Parathyroid adenoma (tissue), 2 donors: ENCODE measurements around the gene AGAP3.

Experiments used
- H2AFZ ChIP-seq: fragments of 300-600 bp; sonication (generic); one replicate; pipeline ENCODE4 v1.7.0; 2017; ENCODE audit warnings: antibody characterized with exemption, mild to moderate bottlenecking
- H3K27ac ChIP-seq: fragments of 300-600 bp; sonication (generic); one replicate; pipeline ENCODE4 v1.7.0; 2017
- H3K27me3 ChIP-seq: fragments of 300-600 bp; sonication (generic); one replicate; pipeline ENCODE4 v1.7.0; 2017; ENCODE audit warnings: low read length; ENCODE audit not compliant: control insufficient read depth, insufficient read depth
- H3K36me3 ChIP-seq: fragments of 300-600 bp; sonication (generic); one replicate; pipeline ENCODE4 v1.7.0; 2017; ENCODE audit warnings: low read length; ENCODE audit not compliant: control insufficient read depth, insufficient read depth
- H3K4me1 ChIP-seq: fragments of 300-600 bp; sonication (generic); one replicate; pipeline ENCODE4 v1.7.0; 2017; ENCODE audit warnings: control low read depth
- H3K4me2 ChIP-seq: fragments of 300-600 bp; sonication (generic); one replicate; pipeline ENCODE4 v1.7.0; 2017; ENCODE audit warnings: low read length
- H3K4me3 ChIP-seq: fragments of 300-600 bp; sonication (generic); one replicate; pipeline ENCODE4 v1.7.0; 2017; ENCODE audit warnings: low read depth, low read length
- H3K79me2 ChIP-seq: fragments of 300-600 bp; sonication (generic); one replicate; pipeline ENCODE4 v1.7.0; 2017; ENCODE audit warnings: control low read depth
- H3K9ac ChIP-seq: fragments of 300-600 bp; sonication (generic); one replicate; pipeline ENCODE4 v1.7.0; 2017; ENCODE audit warnings: mild to moderate bottlenecking
- H3K9me3 ChIP-seq: fragments of 300-600 bp; sonication (generic); one replicate; pipeline ENCODE4 v1.7.0; 2017; ENCODE audit warnings: low read length; ENCODE audit not compliant: control insufficient read depth
- TF ChIP-seq, protein P1 (sequence below): fragments of 300-600 bp; sonication (generic); IDR thresholded peaks from one replicate; pipeline ENCODE4 v1.7.0; 2017; ENCODE audit warnings: antibody characterized with exemption, mild to moderate bottlenecking
- donor health status: primary hyperparathyroidism.

AGAP3 gene

DNA sequence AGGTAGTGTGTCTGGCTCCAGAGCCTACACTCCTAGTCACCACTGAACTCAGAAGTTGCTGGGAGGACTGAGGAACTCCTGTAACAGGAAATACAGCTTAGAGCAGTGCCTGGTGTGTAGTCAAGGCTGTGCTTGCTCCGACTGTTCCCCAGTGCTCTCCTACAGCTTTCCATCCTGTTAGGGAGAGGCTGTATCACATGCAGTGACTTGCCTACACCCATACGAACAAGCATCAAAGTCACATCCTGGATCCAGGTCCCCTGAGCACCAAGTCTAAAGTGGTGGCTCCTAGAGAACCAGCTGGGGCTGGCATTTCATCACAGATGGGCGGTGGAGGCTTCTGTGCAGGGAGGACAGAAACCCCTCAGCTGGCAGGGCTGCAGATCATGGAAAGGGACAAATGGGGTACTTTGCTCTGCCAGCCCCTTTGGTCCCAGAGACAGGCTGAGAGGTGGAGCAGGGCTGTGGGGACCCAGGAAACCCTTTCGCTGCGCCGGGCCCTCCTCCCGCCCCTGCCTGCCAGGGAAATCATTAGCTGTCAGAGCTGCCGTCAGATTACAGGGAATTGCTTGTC is 93.1 kb downstream of the AGAP3 start:
- H3K9ac ChIP-seq: no peak overlapping the region
- no peak overlapping the region for H3K27ac ChIP-seq
- TF ChIP-seq, protein P1, sequence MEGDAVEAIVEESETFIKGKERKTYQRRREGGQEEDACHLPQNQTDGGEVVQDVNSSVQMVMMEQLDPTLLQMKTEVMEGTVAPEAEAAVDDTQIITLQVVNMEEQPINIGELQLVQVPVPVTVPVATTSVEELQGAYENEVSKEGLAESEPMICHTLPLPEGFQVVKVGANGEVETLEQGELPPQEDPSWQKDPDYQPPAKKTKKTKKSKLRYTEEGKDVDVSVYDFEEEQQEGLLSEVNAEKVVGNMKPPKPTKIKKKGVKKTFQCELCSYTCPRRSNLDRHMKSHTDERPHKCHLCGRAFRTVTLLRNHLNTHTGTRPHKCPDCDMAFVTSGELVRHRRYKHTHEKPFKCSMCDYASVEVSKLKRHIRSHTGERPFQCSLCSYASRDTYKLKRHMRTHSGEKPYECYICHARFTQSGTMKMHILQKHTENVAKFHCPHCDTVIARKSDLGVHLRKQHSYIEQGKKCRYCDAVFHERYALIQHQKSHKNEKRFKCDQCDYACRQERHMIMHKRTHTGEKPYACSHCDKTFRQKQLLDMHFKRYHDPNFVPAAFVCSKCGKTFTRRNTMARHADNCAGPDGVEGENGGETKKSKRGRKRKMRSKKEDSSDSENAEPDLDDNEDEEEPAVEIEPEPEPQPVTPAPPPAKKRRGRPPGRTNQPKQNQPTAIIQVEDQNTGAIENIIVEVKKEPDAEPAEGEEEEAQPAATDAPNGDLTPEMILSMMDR: no peak
- no peak overlapping the region for H3K4me3 ChIP-seq
- H2AFZ ChIP-seq: no peak overlapping the region
- no peaks in the 10 kb centered on the region for H3K27me3 ChIP-seq
- H3K79me2 ChIP-seq: no peaks in the 10 kb centered on the region
- H3K4me2 ChIP-seq: no peak overlapping the region
- H3K36me3 ChIP-seq: no peaks in the 10 kb centered on the region
- H3K9me3 ChIP-seq: no peaks in the 10 kb centered on the region
- peaks cover 5% of the 10 kb centered on the region for H3K4me1 ChIP-seq

DNA sequence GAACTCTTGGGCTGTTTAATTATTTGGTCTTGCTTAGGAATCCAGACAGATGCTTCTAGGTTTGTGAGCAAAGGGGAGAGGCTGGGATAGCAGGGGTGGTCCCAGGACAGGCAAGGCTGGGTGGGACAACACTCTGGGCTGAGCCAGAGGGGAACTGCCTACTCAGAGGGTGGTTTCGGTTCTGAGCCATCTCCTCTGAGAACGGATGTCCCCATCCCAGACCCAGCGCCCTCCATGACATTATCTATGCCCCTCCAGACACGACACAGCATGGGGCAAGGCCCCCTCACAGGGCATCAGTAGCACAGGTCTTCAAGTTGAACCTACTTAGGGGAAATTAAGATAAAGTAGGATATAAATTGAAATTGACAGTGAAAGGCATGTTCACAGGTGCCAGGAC is 93.7 kb downstream of the AGAP3 start:
- no peak overlapping the region for H3K4me2 ChIP-seq
- H3K27ac ChIP-seq: no peak overlapping the region
- peaks cover 5% of the 10 kb centered on the region for H3K4me1 ChIP-seq
- H3K9me3 ChIP-seq: no peaks in the 10 kb centered on the region
- no peak overlapping the region for H3K9ac ChIP-seq
- no peak overlapping the region for H3K4me3 ChIP-seq
- no peak overlapping the region for H2AFZ ChIP-seq
- H3K36me3 ChIP-seq: no peaks in the 10 kb centered on the region
- TF ChIP-seq, protein P1: no peak
- no peaks in the 10 kb centered on the region for H3K79me2 ChIP-seq
- no peaks in the 10 kb centered on the region for H3K27me3 ChIP-seq

DNA sequence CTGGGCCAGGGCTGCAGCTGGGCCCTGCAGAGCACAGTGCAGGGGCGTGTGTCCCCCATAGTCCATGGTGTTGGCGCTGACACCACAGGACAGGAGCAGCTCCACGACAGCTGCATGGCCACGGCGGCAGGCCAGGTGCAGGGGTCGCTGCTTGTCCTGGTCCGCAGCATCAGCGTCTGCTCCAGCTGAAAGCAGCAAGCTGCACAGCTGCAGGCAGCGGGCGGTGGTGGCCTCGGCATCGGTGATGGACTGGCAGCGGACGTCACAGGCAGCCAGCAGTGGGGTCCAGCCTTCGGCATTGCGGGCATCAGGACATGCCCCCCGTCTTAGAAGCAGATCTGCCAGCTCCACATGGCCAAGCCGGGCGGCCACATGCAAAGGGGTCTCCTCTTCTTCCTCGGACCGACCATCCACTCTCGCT is 94.7 kb downstream of the AGAP3 start:
- Histone ChIP-seq H3K27ac (no peak overlapping the region), H3K9ac (no peak overlapping the region), H2AFZ (no peak overlapping the region), H3K27me3 (no peaks in the 10 kb centered on the region), H3K4me1 (peaks cover 5% of the 10 kb centered on the region), H3K36me3 (no peaks in the 10 kb centered on the region), H3K4me3 (no peak overlapping the region), H3K79me2 (no peaks in the 10 kb centered on the region), H3K9me3 (no peaks in the 10 kb centered on the region), H3K4me2 (no peak overlapping the region)
- TF ChIP-seq, protein P1: no peak

DNA sequence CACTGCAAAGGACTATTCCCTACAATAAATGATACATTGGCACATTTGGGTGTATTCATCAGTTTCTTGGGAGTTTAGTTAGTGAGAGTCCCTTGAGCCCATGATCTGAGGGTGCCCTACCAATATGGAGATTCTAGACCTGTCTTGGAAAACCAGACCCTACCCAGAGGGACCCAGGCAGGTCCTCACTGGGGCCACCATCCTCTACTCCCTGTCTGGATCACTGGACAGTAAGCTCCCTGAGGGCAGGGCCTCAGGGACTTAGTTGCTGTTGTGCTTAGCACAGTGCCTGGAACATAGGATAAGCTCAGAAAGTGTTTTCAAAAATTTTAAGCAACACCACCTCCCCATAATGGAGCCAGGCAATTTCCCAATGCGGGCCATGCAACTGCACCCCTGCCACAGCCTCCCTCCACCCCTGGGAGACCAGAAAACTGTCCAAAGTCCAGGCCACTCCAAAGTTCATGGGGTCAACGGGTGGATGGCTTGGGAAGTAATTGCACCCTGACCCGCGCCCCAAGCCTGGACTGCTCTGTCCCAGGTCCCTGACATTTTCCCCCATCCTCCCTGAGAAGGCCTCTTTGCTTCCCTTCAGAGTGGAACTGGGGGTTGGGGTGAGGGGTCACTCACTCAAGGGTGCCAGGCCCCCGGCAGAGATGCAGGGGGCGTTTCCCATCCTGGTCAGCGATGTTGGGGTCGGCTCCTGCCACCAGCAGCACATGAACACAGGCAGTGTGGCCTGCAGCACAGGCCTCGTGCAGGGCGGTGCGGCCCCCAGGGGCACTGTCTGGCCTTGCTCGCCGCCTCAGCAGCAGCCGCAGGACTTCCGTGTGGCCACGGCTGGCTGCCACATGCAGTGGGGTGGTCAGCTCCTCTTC is 99.7 kb downstream of the AGAP3 start:
- no peaks in the 10 kb centered on the region for H3K79me2 ChIP-seq
- TF ChIP-seq, protein P1: no peak

More for the DNA sequence above, 99.7 kb downstream of the AGAP3 start:
- H3K4me3 ChIP-seq: no peak overlapping the region
- no peak overlapping the region for H3K4me2 ChIP-seq
- no peak overlapping the region for H2AFZ ChIP-seq
- H3K4me1 ChIP-seq: no peaks in the 10 kb centered on the region
- no peaks in the 10 kb centered on the region for H3K9me3 ChIP-seq
- H3K27me3 ChIP-seq: no peaks in the 10 kb centered on the region
- H3K36me3 ChIP-seq: no peaks in the 10 kb centered on the region
- no peak overlapping the region for H3K9ac ChIP-seq
- H3K27ac ChIP-seq: no peak overlapping the region
